ENCODE data around the gene ITGB4.

- TF ChIP-seq EZH2 (IDR thresholded peaks at IDR 0.05; ENCODE audit: borderline replicate concordance, low read length) (no peak), CTCF (conservative IDR thresholded peaks at IDR 0.05 in 1 of 2, IDR thresholded peaks at IDR 0.05 in 1 of 2; ENCODE audit: extremely low read depth in 1 of 2, insufficient read depth in 1 of 2, low read depth in 1 of 2, low read length in 2 of 2) (no peak)
Observed at GRCh38 chr17:75754378-75755204, 33.3 kb downstream of the ITGB4 start.

Data from mammary epithelial cell (primary cell).